K562 (cell line): ENCODE measurements around the gene ANAPC16. TPM values are rescaled to one million over a fixed set of nuclear protein-coding genes. Genes with fewer than 3 reads are reported as not detected.

Experiments
- BRD4 ChIP-seq: fragments of 200-600 bp; sonication (generic); IDR thresholded peaks from 2 replicates; pipeline ENCODE4 v1.6.1; 2017; ENCODE audit warnings: inconsistent platforms
- CBX2 ChIP-seq: fragments of 200-600 bp; sonication (generic); IDR thresholded peaks from one replicate; pipeline ENCODE4 v1.6.1; 2012; ENCODE audit warnings: mild to moderate bottlenecking, low read length, inconsistent platforms; ENCODE audit not compliant: insufficient read depth, poor library complexity, severe bottlenecking
- CHD2 ChIP-seq: IDR thresholded peaks from 2 replicates; pipeline ENCODE4 v1.6.1; 2011; ENCODE audit warnings: low read depth, low read length
- HCFC1 ChIP-seq: IDR thresholded peaks from 2 replicates; pipeline ENCODE4 v1.6.1; 2012; ENCODE audit warnings: low read depth, low read length, improper control_type of control experiment
- JUNB ChIP-seq: fragments of 450-650 bp; formaldehyde crosslinking; conservative IDR thresholded peaks from 2 replicates; pipeline ENCODE4 v1.4.0; 2020; ENCODE audit warnings: mild to moderate bottlenecking
- MNT ChIP-seq, 2 experiments: fragments of 450-650 bp; conservative IDR thresholded peaks; 2 replicates each; pipeline ENCODE4 v1.6.1; 2017; ENCODE audit warnings: mild to moderate bottlenecking in 2 of 2, moderate library complexity in 2 of 2
- MTA1 ChIP-seq: fragments of 450-650 bp; IDR thresholded peaks from 2 replicates; pipeline ENCODE4 v1.6.1; 2017; ENCODE audit warnings: borderline replicate concordance
- MTF1 ChIP-seq: fragments of 250-450 bp; sonication (Bioruptor Pico); IDR thresholded peaks from 2 replicates; pipeline ENCODE4 v1.9.0; 2021; ENCODE audit warnings: moderate library complexity, mild to moderate bottlenecking, inconsistent platforms, borderline replicate concordance
- POLR2B ChIP-seq: fragments of 450-650 bp; IDR thresholded peaks from 2 replicates; pipeline ENCODE4 v1.6.1; 2018; ENCODE audit warnings: low read depth; ENCODE audit not compliant: partially characterized antibody
- RBM14 ChIP-seq: fragments of 200-400 bp; formaldehyde crosslinking; IDR thresholded peaks from 2 replicates; pipeline ENCODE4 v1.6.1; 2018; ENCODE audit warnings: low read depth, mild to moderate bottlenecking, low read length, moderate library complexity, borderline replicate concordance; ENCODE audit not compliant: insufficient read depth
- RNF2 ChIP-seq: sonication (generic); IDR thresholded peaks from 2 replicates; pipeline ENCODE4 v1.6.1; 2016
- SREBF1 ChIP-seq: fragments of 150-350 bp; IDR thresholded peaks from 2 replicates; pipeline ENCODE4 v1.6.1; 2014; ENCODE audit warnings: antibody characterized with exemption, low read depth, low read length, borderline replicate concordance
- TFAP4 ChIP-seq: sonication (generic); formaldehyde crosslinking; IDR thresholded peaks from 2 replicates; pipeline ENCODE4 v1.8.0; 2022; ENCODE audit warnings: missing genetic modification reagents, mild to moderate bottlenecking, moderate library complexity, borderline replicate concordance
- ZBTB49 ChIP-seq: sonication (generic); formaldehyde crosslinking; IDR thresholded peaks from 2 replicates; pipeline ENCODE4 v1.8.0; 2022; ENCODE audit warnings: missing genetic modification reagents, mild to moderate bottlenecking, borderline replicate concordance
- ZNF280A ChIP-seq: fragments of 450-650 bp; IDR thresholded peaks from 2 replicates; pipeline ENCODE4 v1.6.1; 2018; ENCODE audit warnings: mild to moderate bottlenecking, low read depth; ENCODE audit not compliant: partially characterized antibody
- ZNF431 ChIP-seq: sonication (generic); formaldehyde crosslinking; IDR thresholded peaks from 2 replicates; pipeline ENCODE4 v1.8.0; 2022; ENCODE audit warnings: mild to moderate bottlenecking, missing genetic modification reagents
- ZNF551 ChIP-seq: fragments of 250-450 bp; sonication (Bioruptor Pico); IDR thresholded peaks from 2 replicates; pipeline ENCODE4 v1.5.0; 2021; ENCODE audit warnings: mild to moderate bottlenecking, moderate library complexity
- ZNF57 ChIP-seq: fragments of 450-650 bp; formaldehyde crosslinking; IDR thresholded peaks from 2 replicates; pipeline ENCODE4 v1.4.0; 2020; ENCODE audit warnings: mild to moderate bottlenecking, moderate library complexity
- ZNF740 ChIP-seq, 3 experiments: fragments of 200-800 bp in 1 of 3; sonication (Bioruptor generic) in 1 of 3; sonication (generic) in 1 of 3; formaldehyde crosslinking in 1 of 3; IDR thresholded peaks; 2 replicates each; pipeline versions ENCODE4 v1.6.1 to v1.8.0; 2016 to 2022; ENCODE audit warnings: mild to moderate bottlenecking in 2 of 3, missing compliant biosample characterization in 2 of 3, missing genetic modification characterization in 2 of 3, missing genetic modification reagents in 1 of 3
- polyA plus RNA-seq, 8 experiments: library from polyadenylated mRNA; depleted of rRNA in 4 of 8; stranded (reverse) in 5 of 8; unstranded in 3 of 8; fragments of >200 nt; fragmentation: Nextera tagmentation in 2 of 8; fragmentation: Illumina TruSeq in 1 of 8; extraction: Ambion mirVana in 2 of 8; extraction: Trizol in 1 of 8; gene quantifications; 2 replicates each; pipeline versions ENCODE4 v1.2.1 to v1.2.3, GENCODE V29; 2011 to 2014; ENCODE audit warnings: inconsistent platforms in 1 of 8, missing spikeins in 1 of 8
- total RNA-seq, 7 experiments: library from RNA; depleted of rRNA in 6 of 7; stranded (reverse); fragments of >200 nt in 6 of 7; fragmentation: Illumina TruSeq in 2 of 7; extraction: Trizol in 2 of 7; gene quantifications; 2 replicates each; pipeline versions ENCODE4 v1.2.1 to v1.2.3, GENCODE V29; 2011 to 2021; ENCODE audit warnings: low replicate concordance in 1 of 7

Gene ANAPC16
- total and polyA plus RNA-seq, 9 of the 15 experiments (the other 6 are each of a cell fraction or from before 2014, with no cell fraction given), result 42.6 to 208 (median 108) TPM

- TF ChIP-seq ZBTB49 (CRISPR knock-in tag) (no peak), MNT (conservative IDR thresholded peaks at IDR 0.05) (peak; percentile 57 to 67; a peak in 2 of 4 replicates), RBM14 (no peak), JUNB (CRISPR knock-in tag) (no peak; the same call in 1 of the 2 replicates), TFAP4 (CRISPR knock-in tag) (peak; percentile 91), ZNF57 (CRISPR knock-in tag) (no peak), ZNF551 (no peak), POLR2B (peak; percentile 69), CBX2 (no peak), ZNF740 (CRISPR knock-in tag; IDR thresholded peaks at IDR 0.05) (peak; percentile 98), ZNF740 (tag; IDR thresholded peaks at IDR 0.05) (peak in 1 of 2 experiments; percentile 82; a peak in 2 of 4 replicates), ZNF431 (no peak), ZNF280A (no peak), BRD4 (peak; percentile 86), CHD2 (no peak; the same call in 1 of the 2 replicates), MTF1 (CRISPR knock-in tag) (peak; percentile 56; the same call in 1 of the 2 replicates), HCFC1 (no peak), RNF2 (peak; percentile 71), SREBF1 (peak; percentile 15; the same call in 1 of the 2 replicates), MTA1 (peak; percentile 66)
Observed at GRCh38 chr10:72260976-72261783, 45.4 kb downstream of the ANAPC16 start (continued).
